ENCODE data around the gene PFKL. TPM values are rescaled to one million over a fixed set of nuclear protein-coding genes. Genes with fewer than 3 reads are reported as not detected.

PFKL gene
- total RNA-seq, 4 donors from 2014 or later, result 11.9 to 20.6 (median 16.8) TPM

DNA sequence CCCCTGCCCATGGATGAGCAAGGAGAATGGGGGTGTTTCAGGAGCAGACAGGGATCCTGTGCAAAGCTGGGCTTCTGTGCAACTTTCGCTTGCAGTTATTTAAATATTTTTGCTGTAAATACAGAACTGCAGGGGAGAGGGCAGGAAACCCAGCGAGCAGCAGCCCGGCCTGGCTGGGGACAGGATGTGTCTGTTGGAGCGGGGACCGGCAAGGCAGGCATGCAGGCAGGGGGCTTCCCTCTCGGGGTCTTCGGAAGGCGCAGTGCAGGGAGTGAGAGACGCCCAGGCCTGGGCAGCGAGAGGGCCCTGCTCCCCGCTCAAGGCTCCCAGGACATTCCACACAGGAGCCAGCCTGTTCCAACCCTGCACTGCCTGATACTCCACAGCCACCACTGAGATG lies 15.9 kb upstream of the PFKL start:
- no peak for DNase-seq
- peaks cover 8 to 17% (median 12%) of the 10 kb centered on the region in 3 donors for H3K27me3 ChIP-seq
- TF ChIP-seq, protein P1, sequence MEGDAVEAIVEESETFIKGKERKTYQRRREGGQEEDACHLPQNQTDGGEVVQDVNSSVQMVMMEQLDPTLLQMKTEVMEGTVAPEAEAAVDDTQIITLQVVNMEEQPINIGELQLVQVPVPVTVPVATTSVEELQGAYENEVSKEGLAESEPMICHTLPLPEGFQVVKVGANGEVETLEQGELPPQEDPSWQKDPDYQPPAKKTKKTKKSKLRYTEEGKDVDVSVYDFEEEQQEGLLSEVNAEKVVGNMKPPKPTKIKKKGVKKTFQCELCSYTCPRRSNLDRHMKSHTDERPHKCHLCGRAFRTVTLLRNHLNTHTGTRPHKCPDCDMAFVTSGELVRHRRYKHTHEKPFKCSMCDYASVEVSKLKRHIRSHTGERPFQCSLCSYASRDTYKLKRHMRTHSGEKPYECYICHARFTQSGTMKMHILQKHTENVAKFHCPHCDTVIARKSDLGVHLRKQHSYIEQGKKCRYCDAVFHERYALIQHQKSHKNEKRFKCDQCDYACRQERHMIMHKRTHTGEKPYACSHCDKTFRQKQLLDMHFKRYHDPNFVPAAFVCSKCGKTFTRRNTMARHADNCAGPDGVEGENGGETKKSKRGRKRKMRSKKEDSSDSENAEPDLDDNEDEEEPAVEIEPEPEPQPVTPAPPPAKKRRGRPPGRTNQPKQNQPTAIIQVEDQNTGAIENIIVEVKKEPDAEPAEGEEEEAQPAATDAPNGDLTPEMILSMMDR (IDR thresholded peaks at IDR 0.05 in 4 of 5, conservative IDR thresholded peaks at IDR 0.05 in 1 of 5), result no peak
- no peak for TF ChIP-seq POLR2A (IDR thresholded peaks at IDR 0.05)
- H3K27ac ChIP-seq, result no peak overlapping the region
- no peak overlapping the region for H3K4me3 ChIP-seq
- H3K36me3 ChIP-seq, result no peaks in the 10 kb centered on the region
- in situ Hi-C loops (cut with MboI; ENCODE audit: low sequenced_read_pairs in 4 of 4) (no loop called here), intact Hi-C loops (cut with DNase I; ENCODE audit: low total_unique reads) (no loop called here)
- no peaks in the 10 kb centered on the region for H3K4me1 ChIP-seq
- no peak for ATAC-seq
- no peaks in the 10 kb centered on the region for H3K9me3 ChIP-seq

DNA sequence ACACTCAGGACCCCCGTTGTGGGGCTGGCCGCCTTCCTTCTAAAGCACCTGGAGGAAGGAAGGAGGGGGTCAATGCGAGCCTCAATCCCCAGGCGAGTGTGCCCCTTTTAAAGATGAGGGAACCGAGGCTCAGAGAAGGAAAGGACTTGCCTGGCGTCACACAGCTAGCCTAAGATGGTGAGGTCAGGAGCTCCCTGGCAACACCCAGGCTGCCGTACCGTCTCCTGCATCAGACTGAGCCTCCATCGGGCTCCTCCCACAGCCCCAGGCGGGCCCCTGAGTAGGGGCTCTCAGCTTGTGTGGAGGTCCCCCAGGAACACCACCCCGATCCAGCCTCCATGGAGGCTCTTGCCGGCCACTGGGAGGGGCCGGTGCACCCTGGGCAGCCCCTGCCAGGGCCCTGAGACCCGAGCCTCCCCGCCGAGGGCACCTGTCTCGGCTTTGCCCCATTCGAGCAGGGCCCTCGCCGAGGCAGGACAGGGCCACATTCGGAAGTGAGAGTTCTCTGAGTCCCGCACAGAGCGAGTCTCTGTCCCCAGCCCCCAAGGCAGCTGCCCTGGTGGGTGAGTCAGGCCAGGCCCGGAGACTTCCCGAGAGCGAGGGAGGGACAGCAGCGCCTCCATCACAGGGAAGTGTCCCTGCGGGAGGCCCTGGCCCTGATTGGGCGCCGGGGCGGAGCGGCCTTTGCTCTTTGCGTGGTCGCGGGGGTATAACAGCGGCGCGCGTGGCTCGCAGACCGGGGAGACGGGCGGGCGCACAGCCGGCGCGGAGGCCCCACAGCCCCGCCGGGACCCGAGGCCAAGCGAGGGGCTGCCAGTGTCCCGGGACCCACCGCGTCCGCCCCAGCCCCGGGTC lies 14.5 kb upstream of the PFKL start, which contains the start of gene AIRE:
AIRE (plus strand) TSS at position 739 of the 855 bp plus-strand sequence. CDS start 131 bp downstream, outside the sequence.
- Histone ChIP-seq H3K27ac (no peak within 1 kb of the TSS), H3K4me3 (no peak within 1 kb of the TSS), H3K9me3 (no peaks in the 10 kb centered on the region), H3K36me3 (no peaks in the 10 kb centered on the region), H3K27me3 (peaks cover 8 to 17% (median 12%) of the 10 kb centered on the region in 3 donors), H3K4me1 (no peaks in the 10 kb centered on the region)
- ATAC-seq (no peak), DNase-seq (no peak)
- intact Hi-C loops (cut with DNase I; ENCODE audit: low total_unique reads), result no loop called here
- in situ Hi-C loops (cut with MboI; ENCODE audit: low sequenced_read_pairs in 4 of 4), result no loop called here
- no peak for TF ChIP-seq POLR2A (IDR thresholded peaks at IDR 0.05)
- TF ChIP-seq, protein P1 (IDR thresholded peaks at IDR 0.05 in 4 of 5, conservative IDR thresholded peaks at IDR 0.05 in 1 of 5), result no peak

DNA sequence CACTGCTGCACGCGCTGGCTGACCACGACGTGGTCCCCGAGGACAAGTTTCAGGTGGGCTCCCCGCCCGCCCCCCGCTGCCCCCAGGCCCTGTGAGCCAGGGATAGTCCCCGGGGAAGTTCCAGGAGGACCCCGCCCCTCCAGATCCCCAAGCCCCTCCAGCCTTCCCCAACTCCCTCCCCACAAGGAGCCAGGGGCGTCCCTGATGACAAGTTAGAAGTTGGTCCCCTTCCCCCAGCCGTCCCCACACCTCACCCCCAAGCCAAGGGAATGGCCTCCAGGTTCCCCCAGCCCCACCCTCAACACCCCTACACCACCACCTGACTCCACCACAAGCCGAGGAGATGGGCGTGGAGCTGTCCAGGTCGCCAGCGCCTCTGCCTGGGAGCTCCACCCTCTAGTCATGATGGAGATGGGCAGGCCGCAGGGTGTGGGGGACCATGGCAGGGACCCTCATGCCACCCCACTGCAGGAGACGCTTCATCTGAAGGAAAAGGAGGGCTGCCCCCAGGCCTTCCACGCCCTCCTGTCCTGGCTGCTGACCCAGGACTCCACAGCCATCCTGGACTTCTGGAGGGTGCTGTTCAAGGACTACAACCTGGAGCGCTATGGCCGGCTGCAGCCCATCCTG lies 13.7 kb upstream of the PFKL start:
- Histone ChIP-seq H3K4me1 (no peaks in the 10 kb centered on the region), H3K27ac (no peak overlapping the region), H3K27me3 (peaks cover 8 to 17% (median 12%) of the 10 kb centered on the region in 3 donors), H3K9me3 (no peaks in the 10 kb centered on the region), H3K4me3 (no peak overlapping the region), H3K36me3 (no peaks in the 10 kb centered on the region)
- intact Hi-C loops (cut with DNase I; ENCODE audit: low total_unique reads), result no loop called here
- in situ Hi-C loops (cut with MboI; ENCODE audit: low sequenced_read_pairs in 4 of 4), result no loop called here
- ATAC-seq (no peak), DNase-seq (no peak)
- TF ChIP-seq, protein P1 (IDR thresholded peaks at IDR 0.05 in 4 of 5, conservative IDR thresholded peaks at IDR 0.05 in 1 of 5), result no peak
- TF ChIP-seq POLR2A (IDR thresholded peaks at IDR 0.05), result no peak

DNA sequence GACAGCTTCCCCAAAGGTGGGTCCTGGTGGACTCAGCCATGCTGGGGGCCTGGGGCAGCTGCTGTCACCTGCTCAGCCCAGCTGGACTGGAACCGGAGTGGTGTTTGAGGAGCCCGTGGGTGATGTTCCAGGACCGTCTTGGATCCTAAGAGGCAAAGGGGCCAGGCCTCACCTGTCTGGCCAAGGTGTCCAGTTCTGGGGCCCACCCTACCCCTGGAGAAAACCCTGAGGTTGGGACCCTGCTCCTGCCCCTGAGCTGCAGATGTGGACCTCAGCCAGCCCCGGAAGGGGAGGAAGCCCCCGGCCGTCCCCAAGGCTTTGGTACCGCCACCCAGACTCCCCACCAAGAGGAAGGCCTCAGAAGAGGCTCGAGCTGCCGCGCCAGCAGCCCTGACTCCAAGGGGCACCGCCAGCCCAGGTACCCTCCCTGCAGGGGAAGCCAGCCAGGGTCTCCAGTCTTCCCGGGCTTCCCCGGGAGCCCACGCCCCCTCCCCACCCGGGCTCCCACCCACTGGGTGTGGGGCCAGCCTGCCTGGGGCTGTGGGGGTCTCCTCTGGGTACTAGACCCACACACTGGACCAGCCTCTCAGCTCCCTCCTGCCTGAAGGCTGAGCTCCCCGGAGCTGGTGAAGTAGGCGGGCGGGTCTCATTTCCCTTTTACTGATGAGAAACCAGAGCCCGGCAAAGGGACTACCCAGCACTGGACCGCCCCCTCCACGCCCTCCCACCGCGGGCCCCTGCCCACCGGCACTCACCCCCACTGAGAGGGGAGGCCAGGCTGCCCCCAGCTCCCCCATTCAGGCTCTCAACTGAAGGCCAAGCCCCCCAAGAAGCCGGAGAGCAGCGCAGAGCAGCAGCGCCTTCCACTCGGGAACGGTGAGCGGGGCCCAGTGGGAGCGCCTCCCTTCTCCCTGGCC lies 12.9 kb upstream of the PFKL start:
- intact Hi-C loops (cut with DNase I; ENCODE audit: low total_unique reads), result no loop called here

More for the DNA sequence above, 12.9 kb upstream of the PFKL start:
- Histone ChIP-seq H3K4me1 (no peaks in the 10 kb centered on the region), H3K9me3 (no peaks in the 10 kb centered on the region), H3K27me3 (peaks cover 8 to 17% (median 12%) of the 10 kb centered on the region in 3 donors), H3K4me3 (no peak overlapping the region), H3K27ac (no peak overlapping the region), H3K36me3 (no peaks in the 10 kb centered on the region)
- in situ Hi-C loops (cut with MboI; ENCODE audit: low sequenced_read_pairs in 4 of 4), result no loop called here
- no peak for ATAC-seq
- DNase-seq, result no peak
- TF ChIP-seq, protein P1 (IDR thresholded peaks at IDR 0.05 in 4 of 5, conservative IDR thresholded peaks at IDR 0.05 in 1 of 5), result no peak
- TF ChIP-seq POLR2A (IDR thresholded peaks at IDR 0.05), result no peak

All from gastrocnemius medialis (tissue), 4 donors.